ENCODE measurements around the gene CTTNBP2. TPM values are rescaled to one million over a fixed set of nuclear protein-coding genes. Genes with fewer than 3 reads are reported as not detected.

CTTNBP2 gene
- polyA plus RNA-seq, 2 donors, result 11.7 to 12.7 TPM

- Histone ChIP-seq H3K27ac (ENCODE audit: low read depth in 2 of 2, low read length in 1 of 2) (no peak overlapping the region), H3K27me3 (ENCODE audit: control insufficient read depth in 1 of 2, insufficient read depth in 2 of 2, low read length in 2 of 2) (no peaks in the 10 kb centered on the region), H3K4me3 (ENCODE audit: low read depth in 1 of 2, low read length in 2 of 2) (no peak overlapping the region), H3K9me3 (ENCODE audit: control insufficient read depth in 2 of 2, insufficient read depth in 1 of 2, low read depth in 1 of 2, low read length in 1 of 2) (no peaks in the 10 kb centered on the region), H3K36me3 (ENCODE audit: control insufficient read depth in 2 of 2, insufficient read depth in 2 of 2, low read length in 1 of 2) (peaks cover 0 to 3% of the 10 kb centered on the region in 2 donors), H3K4me1 (ENCODE audit: control insufficient read depth in 2 of 2, insufficient read depth in 2 of 2, low read length in 1 of 2) (no peaks in the 10 kb centered on the region)
These were observed 17.0 kb downstream of the CTTNBP2 start for GRCh38 chr7:117856196-117856595.

GRCh38 chr7:117854186-117854585, 19.1 kb downstream of the CTTNBP2 start:
- H3K27me3 ChIP-seq (ENCODE audit: control insufficient read depth in 1 of 2, insufficient read depth in 2 of 2, low read length in 2 of 2), result no peaks in the 10 kb centered on the region
- H3K4me1 ChIP-seq (ENCODE audit: control insufficient read depth in 2 of 2, insufficient read depth in 2 of 2, low read length in 1 of 2), result no peaks in the 10 kb centered on the region
- peaks cover 0 to 3% of the 10 kb centered on the region in 2 donors for H3K36me3 ChIP-seq (ENCODE audit: control insufficient read depth in 2 of 2, insufficient read depth in 2 of 2, low read length in 1 of 2)
- H3K27ac ChIP-seq (ENCODE audit: low read depth in 2 of 2, low read length in 1 of 2), result no peak overlapping the region
- H3K9me3 ChIP-seq (ENCODE audit: control insufficient read depth in 2 of 2, insufficient read depth in 1 of 2, low read depth in 1 of 2, low read length in 1 of 2), result no peaks in the 10 kb centered on the region
- WGBS, 2 donors, result 79 to 88% methylated on average over 1 of the region's 1 CpG
- H3K4me3 ChIP-seq (ENCODE audit: low read depth in 1 of 2, low read length in 2 of 2), result no peak overlapping the region

DNA sequence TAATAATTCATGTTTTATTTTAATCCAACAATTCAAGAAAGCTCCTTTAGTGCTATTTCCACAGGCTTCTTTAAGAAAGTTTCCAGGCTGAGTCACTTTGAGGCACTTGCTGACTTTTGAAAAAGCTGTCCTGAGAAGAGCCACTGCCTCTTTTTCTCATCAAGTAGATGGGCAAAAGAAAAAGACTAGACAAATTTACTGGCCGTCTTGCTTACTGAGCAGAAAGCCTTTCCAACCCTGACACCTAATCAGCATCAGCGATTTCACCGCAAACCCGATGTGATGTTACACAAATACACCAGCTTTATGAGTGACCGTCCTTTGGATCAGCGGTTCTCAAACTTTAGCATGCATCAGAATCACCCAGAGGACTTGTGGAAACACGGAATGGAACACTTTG, 24.3 kb downstream of the CTTNBP2 start:
- no peaks in the 10 kb centered on the region for H3K27me3 ChIP-seq (ENCODE audit: control insufficient read depth in 1 of 2, insufficient read depth in 2 of 2, low read length in 2 of 2)
- H3K36me3 ChIP-seq (ENCODE audit: control insufficient read depth in 2 of 2, insufficient read depth in 2 of 2, low read length in 1 of 2), result no peaks in the 10 kb centered on the region
- 89 to 90% methylated on average over 7 of the region's 7 CpGs for WGBS, 2 donors
- no peaks in the 10 kb centered on the region for H3K9me3 ChIP-seq (ENCODE audit: control insufficient read depth in 2 of 2, insufficient read depth in 1 of 2, low read depth in 1 of 2, low read length in 1 of 2)
- H3K27ac ChIP-seq (ENCODE audit: low read depth in 2 of 2, low read length in 1 of 2), result no peak overlapping the region
- H3K4me1 ChIP-seq (ENCODE audit: control insufficient read depth in 2 of 2, insufficient read depth in 2 of 2, low read length in 1 of 2), result no peaks in the 10 kb centered on the region
- H3K4me3 ChIP-seq (ENCODE audit: low read depth in 1 of 2, low read length in 2 of 2), result no peak overlapping the region

- WGBS, 2 donors, result 96 to 100% methylated on average over 2 of the region's 2 CpGs
- no peaks in the 10 kb centered on the region for H3K9me3 ChIP-seq (ENCODE audit: control insufficient read depth in 2 of 2, insufficient read depth in 1 of 2, low read depth in 1 of 2, low read length in 1 of 2)
- H3K27me3 ChIP-seq (ENCODE audit: control insufficient read depth in 1 of 2, insufficient read depth in 2 of 2, low read length in 2 of 2), result no peaks in the 10 kb centered on the region
- H3K4me3 ChIP-seq (ENCODE audit: low read depth in 1 of 2, low read length in 2 of 2), result no peak overlapping the region
- no peaks in the 10 kb centered on the region for H3K36me3 ChIP-seq (ENCODE audit: control insufficient read depth in 2 of 2, insufficient read depth in 2 of 2, low read length in 1 of 2)
- no peaks in the 10 kb centered on the region for H3K4me1 ChIP-seq (ENCODE audit: control insufficient read depth in 2 of 2, insufficient read depth in 2 of 2, low read length in 1 of 2)
- H3K27ac ChIP-seq (ENCODE audit: low read depth in 2 of 2, low read length in 1 of 2), result no peak overlapping the region
These were observed 28.6 kb downstream of the CTTNBP2 start for GRCh38 chr7:117844678-117845077.

- WGBS, 2 donors, result 90 to 94% methylated on average over 2 of the region's 2 CpGs
- no peaks in the 10 kb centered on the region for H3K27me3 ChIP-seq (ENCODE audit: control insufficient read depth in 1 of 2, insufficient read depth in 2 of 2, low read length in 2 of 2)
- H3K4me3 ChIP-seq (ENCODE audit: low read depth in 1 of 2, low read length in 2 of 2), result no peak overlapping the region
- no peaks in the 10 kb centered on the region for H3K36me3 ChIP-seq (ENCODE audit: control insufficient read depth in 2 of 2, insufficient read depth in 2 of 2, low read length in 1 of 2)
- no peaks in the 10 kb centered on the region for H3K9me3 ChIP-seq (ENCODE audit: control insufficient read depth in 2 of 2, insufficient read depth in 1 of 2, low read depth in 1 of 2, low read length in 1 of 2)
- H3K27ac ChIP-seq (ENCODE audit: low read depth in 2 of 2, low read length in 1 of 2), result no peak overlapping the region
- no peaks in the 10 kb centered on the region for H3K4me1 ChIP-seq (ENCODE audit: control insufficient read depth in 2 of 2, insufficient read depth in 2 of 2, low read length in 1 of 2)
These were observed 31.6 kb downstream of the CTTNBP2 start for GRCh38 chr7:117841611-117842010.

DNA sequence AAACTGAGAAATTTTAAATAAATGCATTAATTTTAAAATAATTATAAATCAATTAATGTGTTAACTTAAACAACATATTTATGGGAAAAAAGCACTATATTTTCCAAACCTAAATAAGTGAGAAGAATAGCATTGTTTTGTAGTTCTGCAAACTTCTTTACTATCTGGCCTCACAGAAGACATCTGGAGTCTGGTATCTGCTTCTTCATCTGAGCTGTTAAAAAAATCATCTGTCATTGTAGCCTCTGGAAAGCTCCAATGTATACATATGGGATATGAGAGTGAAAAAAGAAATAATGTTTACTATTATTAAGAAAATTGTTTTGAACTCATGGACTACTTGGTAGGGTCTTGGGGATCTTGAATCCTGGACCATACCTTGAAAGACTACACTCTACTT, 32.2 kb downstream of the CTTNBP2 start:
- Histone ChIP-seq H3K27ac (ENCODE audit: low read depth in 2 of 2, low read length in 1 of 2) (no peak overlapping the region), H3K36me3 (ENCODE audit: control insufficient read depth in 2 of 2, insufficient read depth in 2 of 2, low read length in 1 of 2) (no peaks in the 10 kb centered on the region), H3K4me1 (ENCODE audit: control insufficient read depth in 2 of 2, insufficient read depth in 2 of 2, low read length in 1 of 2) (no peaks in the 10 kb centered on the region), H3K9me3 (ENCODE audit: control insufficient read depth in 2 of 2, insufficient read depth in 1 of 2, low read depth in 1 of 2, low read length in 1 of 2) (no peaks in the 10 kb centered on the region), H3K27me3 (ENCODE audit: control insufficient read depth in 1 of 2, insufficient read depth in 2 of 2, low read length in 2 of 2) (no peaks in the 10 kb centered on the region), H3K4me3 (ENCODE audit: low read depth in 1 of 2, low read length in 2 of 2) (no peak overlapping the region)

DNA sequence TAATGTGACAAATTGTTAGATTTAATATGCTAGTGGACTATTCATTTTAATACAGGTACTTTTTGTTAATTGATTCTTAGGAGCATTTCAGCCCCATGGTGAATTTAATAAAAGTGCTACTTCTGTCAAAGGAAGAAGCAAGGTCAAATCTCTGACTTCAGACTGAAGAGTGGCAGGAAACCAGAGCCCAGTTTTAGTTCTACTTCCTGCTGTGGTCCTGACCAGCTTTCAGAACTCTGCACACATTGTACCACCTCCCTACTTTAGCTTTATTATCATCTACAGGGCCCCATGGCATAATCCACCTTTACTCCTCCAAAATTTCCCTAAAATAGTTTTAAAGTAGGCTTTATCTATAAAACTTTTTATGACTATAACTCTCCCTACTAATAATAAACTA, 33.7 kb downstream of the CTTNBP2 start:
- Histone ChIP-seq H3K36me3 (ENCODE audit: control insufficient read depth in 2 of 2, insufficient read depth in 2 of 2, low read length in 1 of 2) (no peaks in the 10 kb centered on the region), H3K4me1 (ENCODE audit: control insufficient read depth in 2 of 2, insufficient read depth in 2 of 2, low read length in 1 of 2) (no peaks in the 10 kb centered on the region), H3K9me3 (ENCODE audit: control insufficient read depth in 2 of 2, insufficient read depth in 1 of 2, low read depth in 1 of 2, low read length in 1 of 2) (no peaks in the 10 kb centered on the region), H3K4me3 (ENCODE audit: low read depth in 1 of 2, low read length in 2 of 2) (no peak overlapping the region), H3K27me3 (ENCODE audit: control insufficient read depth in 1 of 2, insufficient read depth in 2 of 2, low read length in 2 of 2) (no peaks in the 10 kb centered on the region), H3K27ac (ENCODE audit: low read depth in 2 of 2, low read length in 1 of 2) (no peak overlapping the region)

- H3K4me1 ChIP-seq (ENCODE audit: control insufficient read depth in 2 of 2, insufficient read depth in 2 of 2, low read length in 1 of 2), result no peaks in the 10 kb centered on the region
- no peak overlapping the region for H3K4me3 ChIP-seq (ENCODE audit: low read depth in 1 of 2, low read length in 2 of 2)
- H3K27ac ChIP-seq (ENCODE audit: low read depth in 2 of 2, low read length in 1 of 2), result no peak overlapping the region
- no peaks in the 10 kb centered on the region for H3K27me3 ChIP-seq (ENCODE audit: control insufficient read depth in 1 of 2, insufficient read depth in 2 of 2, low read length in 2 of 2)
- no peaks in the 10 kb centered on the region for H3K9me3 ChIP-seq (ENCODE audit: control insufficient read depth in 2 of 2, insufficient read depth in 1 of 2, low read depth in 1 of 2, low read length in 1 of 2)
- no peaks in the 10 kb centered on the region for H3K36me3 ChIP-seq (ENCODE audit: control insufficient read depth in 2 of 2, insufficient read depth in 2 of 2, low read length in 1 of 2)
- WGBS, 2 donors, result 93 to 98% methylated on average over 1 of the region's 1 CpG
These were observed 35.4 kb downstream of the CTTNBP2 start for GRCh38 chr7:117837841-117838240.

- Histone ChIP-seq H3K27me3 (ENCODE audit: control insufficient read depth in 1 of 2, insufficient read depth in 2 of 2, low read length in 2 of 2) (no peaks in the 10 kb centered on the region), H3K9me3 (ENCODE audit: control insufficient read depth in 2 of 2, insufficient read depth in 1 of 2, low read depth in 1 of 2, low read length in 1 of 2) (no peaks in the 10 kb centered on the region), H3K4me3 (ENCODE audit: low read depth in 1 of 2, low read length in 2 of 2) (no peak overlapping the region), H3K4me1 (ENCODE audit: control insufficient read depth in 2 of 2, insufficient read depth in 2 of 2, low read length in 1 of 2) (peaks cover 0 to 3% of the 10 kb centered on the region in 2 donors), H3K27ac (ENCODE audit: low read depth in 2 of 2, low read length in 1 of 2) (no peak overlapping the region), H3K36me3 (ENCODE audit: control insufficient read depth in 2 of 2, insufficient read depth in 2 of 2, low read length in 1 of 2) (no peaks in the 10 kb centered on the region)
- 53 to 61% methylated on average over 4 of the region's 4 CpGs for WGBS, 2 donors
These were observed 38.1 kb downstream of the CTTNBP2 start for GRCh38 chr7:117835016-117835664.

- no peaks in the 10 kb centered on the region for H3K36me3 ChIP-seq (ENCODE audit: control insufficient read depth in 2 of 2, insufficient read depth in 2 of 2, low read length in 1 of 2)
- no peaks in the 10 kb centered on the region for H3K9me3 ChIP-seq (ENCODE audit: control insufficient read depth in 2 of 2, insufficient read depth in 1 of 2, low read depth in 1 of 2, low read length in 1 of 2)
- peaks cover 0 to 5% of the 10 kb centered on the region in 2 donors for H3K4me1 ChIP-seq (ENCODE audit: control insufficient read depth in 2 of 2, insufficient read depth in 2 of 2, low read length in 1 of 2)
- H3K27ac ChIP-seq (ENCODE audit: low read depth in 2 of 2, low read length in 1 of 2), result no peak overlapping the region
- peak overlapping the region in 1 of 2 donors; percentile 11 for H3K4me3 ChIP-seq (ENCODE audit: low read depth in 1 of 2, low read length in 2 of 2)
- no peaks in the 10 kb centered on the region for H3K27me3 ChIP-seq (ENCODE audit: control insufficient read depth in 1 of 2, insufficient read depth in 2 of 2, low read length in 2 of 2)
- 41 to 46% methylated on average over 5 of the region's 5 CpGs for WGBS, 2 donors
These were observed 42.8 kb downstream of the CTTNBP2 start for GRCh38 chr7:117830422-117830954.

Measured in esophagus (tissue), 2 donors.